NCI-H1105 treated with DMSO at 0.1 percent for 48 hours (cell line): Measurements from ENCODE around the gene CYP4B1.
A peak's percentile ranks its signal among the peaks of the same experiment; 100 is the strongest.
"Not testable (repeated sequence)": the region's sequence is repeated elsewhere in the genome, so short reads cannot be mapped to it uniquely, and the experiment has no call there.

Experiments
- DNase-seq: peaks from one replicate; lab custom pipeline; 2025; lab: John Stamatoyannopoulos, UW

The CYP4B1 gene

DNA sequence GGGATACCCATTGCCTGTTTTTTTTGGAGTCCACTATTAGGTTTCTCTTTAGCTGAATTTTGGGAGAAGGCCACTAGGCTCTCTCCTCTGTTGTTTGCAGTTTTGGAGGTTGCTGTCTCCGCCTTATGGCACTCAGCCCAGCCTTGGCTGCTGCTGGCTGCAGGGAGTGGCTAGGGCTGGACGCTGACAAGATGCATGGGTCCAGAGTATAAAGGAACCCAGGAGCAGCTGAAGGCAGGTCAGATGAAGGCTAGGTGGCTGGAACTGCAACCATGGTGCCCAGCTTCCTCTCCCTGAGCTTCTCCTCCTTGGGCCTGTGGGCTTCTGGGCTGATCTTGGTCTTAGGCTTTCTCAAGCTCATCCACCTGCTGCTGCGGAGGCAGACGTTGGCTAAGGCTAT, at the start of gene CYP4B1:
Gene CYP4B1 (plus strand): TSS at position 237 of the 400 bp plus-strand sequence. CDS start 36 bp downstream, at position 273.
- DNase-seq, result no peak

DNA sequence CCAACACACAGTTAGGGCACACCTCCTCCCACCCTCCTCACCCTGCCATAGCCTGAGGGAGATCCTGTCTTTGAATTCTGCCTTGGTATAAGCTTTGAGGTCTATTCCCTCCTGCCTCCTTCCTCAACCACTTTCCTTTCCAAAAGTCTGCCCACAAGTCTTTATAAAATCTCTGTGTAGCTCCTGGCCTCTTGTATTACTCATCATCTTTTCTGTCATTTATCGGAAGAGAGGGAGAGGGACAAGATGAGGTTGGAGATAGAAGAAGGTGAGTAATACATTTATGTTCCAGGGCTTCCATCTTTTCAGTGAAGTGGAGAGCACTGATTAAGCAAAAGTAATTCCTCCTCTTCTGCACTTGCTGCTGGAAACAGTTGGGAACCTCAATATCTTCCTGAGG, 49.4 kb upstream of the CYP4B1 start:
- no peak for DNase-seq

DNA sequence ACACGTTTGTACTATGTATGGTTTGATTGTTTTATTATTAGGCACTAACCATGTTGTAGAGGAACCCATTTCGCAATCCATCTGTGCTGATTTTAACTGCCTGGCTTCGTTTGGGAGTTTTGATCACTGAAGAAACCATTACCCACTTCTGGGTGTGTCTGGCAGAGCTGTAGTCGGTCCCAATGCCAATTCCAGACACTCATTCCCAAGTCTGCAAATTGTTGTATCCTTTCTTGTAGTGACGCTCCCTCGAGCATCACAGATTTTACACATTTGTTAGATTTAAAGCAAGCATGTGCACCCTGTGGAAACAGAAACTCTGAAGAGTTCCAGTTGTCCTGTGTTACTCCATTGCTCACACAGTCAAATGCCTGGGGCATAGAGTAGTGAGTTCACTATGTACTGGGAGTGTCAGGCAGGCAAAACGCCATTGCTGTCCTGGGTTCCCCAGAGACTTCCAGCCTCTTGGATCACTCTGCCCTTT, 48.9 kb upstream of the CYP4B1 start:
- no peak for DNase-seq

- DNase-seq, result no peak
Observed at GRCh38 chr1:46753985-46754384, 44.9 kb upstream of the CYP4B1 start.

DNA sequence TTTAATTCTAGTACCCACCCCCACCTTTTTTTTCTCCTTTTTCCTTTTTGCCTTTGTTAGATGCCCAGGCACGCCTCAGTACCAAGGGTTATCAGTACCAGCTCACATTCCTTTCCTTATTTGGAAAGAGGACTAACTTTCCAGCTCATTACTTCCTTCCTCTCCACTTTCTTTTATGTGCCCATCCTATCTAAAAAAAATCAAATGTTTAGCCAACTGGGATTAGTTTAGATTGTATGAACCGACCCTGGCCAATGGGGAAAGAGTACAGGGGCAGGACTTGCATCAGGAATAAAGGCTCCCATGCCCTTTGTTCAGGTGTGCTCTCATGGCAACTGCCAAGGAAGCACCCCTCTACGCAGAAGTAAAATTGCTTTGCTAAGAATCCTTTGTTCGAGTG, 44.1 kb upstream of the CYP4B1 start:
- not testable (repeated sequence) for DNase-seq

- DNase-seq, result no peak
Observed at GRCh38 chr1:46755121-46755520, 43.7 kb upstream of the CYP4B1 start.

DNA sequence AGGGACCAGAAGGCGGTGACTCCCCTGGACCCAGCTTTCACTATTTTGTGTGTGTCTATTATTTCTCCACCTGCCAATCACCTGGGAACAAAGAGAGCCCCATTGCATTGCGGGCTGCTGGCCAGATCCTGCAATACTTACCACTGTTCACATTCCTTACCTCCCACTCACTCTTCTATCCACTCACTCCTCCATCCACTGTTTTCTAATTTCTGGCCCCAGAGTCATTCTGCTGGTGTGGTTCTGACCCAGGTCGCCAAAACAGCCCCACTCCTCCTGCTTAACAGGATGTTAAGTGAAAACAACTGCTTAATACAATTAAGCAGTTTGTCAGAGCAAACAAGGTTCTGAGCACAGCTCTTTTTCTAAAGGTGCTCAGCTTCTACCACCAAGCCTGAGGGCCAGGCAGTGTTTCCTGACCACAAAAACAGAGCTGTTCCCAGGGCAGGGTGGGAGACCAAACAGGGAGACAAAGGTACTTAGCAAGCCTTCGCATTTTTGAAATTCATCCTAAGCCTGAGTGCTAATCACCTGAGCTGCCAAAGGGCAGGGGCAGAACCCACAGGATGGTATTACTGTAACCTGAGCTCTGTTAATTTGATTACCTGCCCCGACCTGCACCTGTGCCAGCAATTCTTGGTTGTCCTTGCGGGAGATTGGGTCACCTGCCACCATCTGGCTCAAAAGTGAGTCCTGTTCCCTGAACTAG, 41.4 kb upstream of the CYP4B1 start:
- peak; percentile 92 for DNase-seq

- no peak for DNase-seq
Observed at GRCh38 chr1:46757956-46758528, 40.8 kb upstream of the CYP4B1 start.

GRCh38 chr1:46760558-46761166, 38.2 kb upstream of the CYP4B1 start:
- DNase-seq, result no peak

DNA sequence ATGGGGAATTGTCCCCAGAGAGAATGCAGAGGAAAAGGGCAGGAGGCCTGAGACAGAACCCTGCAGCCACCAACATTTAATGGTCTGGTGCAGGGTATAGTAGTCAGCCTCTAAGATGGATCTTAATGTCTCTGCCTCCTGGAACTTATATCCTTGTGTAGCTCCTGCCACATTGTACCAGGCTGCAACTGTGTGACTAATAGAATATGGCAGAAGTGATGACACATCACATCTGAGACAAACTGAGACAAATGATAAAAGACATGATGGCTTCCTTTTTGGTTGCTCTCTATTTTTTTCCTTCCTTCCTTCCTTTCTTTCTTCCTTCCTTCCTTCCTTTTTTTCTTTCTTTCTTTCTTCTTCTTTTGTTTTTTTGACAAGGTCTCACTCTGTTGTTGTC, 37.1 kb upstream of the CYP4B1 start:
- DNase-seq, result no peak

DNA sequence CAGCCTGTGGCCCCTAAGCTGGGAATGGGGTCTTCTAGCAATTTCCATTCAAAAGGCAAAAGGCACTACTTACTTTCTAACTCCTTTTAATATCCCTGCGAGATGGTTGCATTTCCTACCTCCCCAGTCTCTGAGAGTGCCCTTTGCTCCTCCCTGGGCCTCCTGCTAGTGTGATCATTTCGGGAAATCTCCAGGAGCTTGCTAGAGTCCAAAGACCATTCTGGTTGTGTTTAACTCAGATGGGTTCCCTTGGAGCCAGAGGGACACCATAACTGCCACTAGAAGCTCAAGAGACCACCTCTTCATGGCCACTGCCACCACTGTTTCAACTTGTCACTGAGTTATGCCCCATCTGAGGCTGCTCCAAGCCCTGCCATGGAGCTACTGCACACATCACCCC, 34.4 kb upstream of the CYP4B1 start:
- no peak for DNase-seq

DNA sequence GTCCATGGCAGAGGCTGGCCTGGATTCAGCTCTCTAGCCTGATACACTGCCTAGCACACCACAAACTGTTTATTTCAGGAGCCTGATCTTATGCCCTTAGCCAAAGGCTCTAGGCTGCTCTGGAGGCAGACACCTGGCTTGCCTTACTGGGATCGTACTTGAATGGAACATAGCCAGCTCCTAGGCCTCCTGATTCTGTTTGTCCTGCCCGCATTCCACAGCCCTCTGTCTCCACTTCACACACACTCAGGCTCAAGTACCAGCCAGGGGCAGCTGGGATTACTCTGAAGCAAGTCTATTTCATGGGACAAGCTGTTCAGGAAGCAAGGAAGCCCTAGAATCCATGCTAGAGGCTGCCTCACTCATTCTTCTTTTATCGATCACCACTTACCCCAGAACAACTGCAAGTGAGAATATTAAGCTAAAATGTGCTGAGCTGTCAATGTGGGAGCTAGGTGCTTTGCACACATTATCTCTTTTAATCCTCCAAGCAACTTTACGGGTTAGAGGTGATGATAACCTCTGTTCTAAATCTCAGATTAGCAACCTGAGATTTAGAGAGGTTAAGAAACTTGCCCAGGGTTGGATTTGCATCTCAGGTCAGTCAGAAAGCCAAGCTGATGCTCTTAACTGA, 31.1 kb upstream of the CYP4B1 start:
- DNase-seq, result peak; percentile 47

DNA sequence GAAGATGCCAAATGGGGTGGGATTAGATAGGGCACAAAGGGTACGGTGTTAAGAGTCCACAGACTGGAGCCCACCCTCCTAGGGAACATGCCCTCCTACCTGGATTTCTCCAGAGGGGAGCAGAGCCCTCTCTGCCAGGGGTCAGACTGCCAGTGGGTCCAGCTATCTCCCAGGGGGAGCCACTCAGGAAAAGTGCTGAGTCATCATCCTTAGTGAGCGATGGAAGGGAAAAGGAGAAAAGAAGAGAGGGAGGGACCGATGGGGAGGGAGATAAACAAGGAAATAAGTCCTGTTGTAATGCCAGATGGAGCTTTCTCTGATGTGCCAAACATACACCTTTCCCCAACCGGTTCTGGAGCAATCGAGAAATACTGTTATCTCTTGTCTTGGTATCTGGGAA, 30.4 kb upstream of the CYP4B1 start:
- DNase-seq, result no peak

DNA sequence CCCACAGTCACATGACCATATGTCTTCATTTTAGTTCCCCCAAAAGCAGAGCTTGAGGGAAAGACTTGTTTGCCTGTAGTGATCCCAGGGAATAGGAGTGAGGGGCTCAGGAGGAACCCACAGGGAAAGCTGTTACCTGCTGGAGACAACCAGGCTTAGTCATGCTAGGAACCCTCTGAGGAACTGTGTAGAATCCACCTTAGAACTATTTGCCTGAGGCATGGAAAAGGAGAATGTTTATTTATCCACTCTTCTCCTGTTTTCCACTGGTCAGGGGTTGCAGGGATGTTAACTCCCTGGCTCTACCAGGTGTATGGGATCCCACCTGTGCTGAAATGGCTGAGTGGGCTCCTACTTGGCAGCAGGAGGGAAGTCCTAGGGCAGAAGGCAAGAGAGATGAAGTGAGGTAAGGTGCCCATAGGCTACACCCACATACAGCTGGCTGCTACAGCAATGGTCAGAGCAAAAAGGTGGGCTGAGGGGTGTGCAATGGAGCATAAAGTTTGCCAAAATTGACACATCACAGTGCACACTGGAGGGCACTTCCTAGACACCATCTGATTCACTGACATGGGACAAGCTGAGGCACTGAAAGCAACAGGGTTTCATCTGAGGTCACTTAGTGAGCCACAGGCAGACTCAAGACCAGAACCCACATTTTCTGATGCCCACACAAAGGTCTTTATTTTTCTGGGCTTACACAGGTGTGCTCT, 29.7 kb upstream of the CYP4B1 start:
- no peak for DNase-seq

GRCh38 chr1:46770541-46770940, 28.3 kb upstream of the CYP4B1 start:
- DNase-seq, result no peak

DNA sequence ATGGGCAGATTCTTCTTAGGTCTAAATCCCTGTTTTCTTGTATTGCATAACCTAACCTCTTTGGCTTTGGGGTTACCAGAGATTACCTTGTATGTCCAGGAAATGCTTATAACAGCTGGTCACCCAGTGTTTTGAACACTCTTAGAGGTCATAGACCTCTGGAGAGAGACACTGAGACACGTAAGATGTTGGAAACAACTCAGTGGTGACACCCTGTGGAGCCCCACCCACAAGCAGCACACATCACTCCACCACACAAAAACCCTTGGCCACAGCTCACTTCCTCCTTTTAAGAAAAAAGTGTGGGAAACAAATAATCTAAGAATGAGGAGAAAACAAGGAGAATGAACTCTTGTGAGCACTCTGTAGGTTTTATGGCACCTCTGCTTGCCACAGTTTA, 26.3 kb upstream of the CYP4B1 start:
- no peak for DNase-seq

DNA sequence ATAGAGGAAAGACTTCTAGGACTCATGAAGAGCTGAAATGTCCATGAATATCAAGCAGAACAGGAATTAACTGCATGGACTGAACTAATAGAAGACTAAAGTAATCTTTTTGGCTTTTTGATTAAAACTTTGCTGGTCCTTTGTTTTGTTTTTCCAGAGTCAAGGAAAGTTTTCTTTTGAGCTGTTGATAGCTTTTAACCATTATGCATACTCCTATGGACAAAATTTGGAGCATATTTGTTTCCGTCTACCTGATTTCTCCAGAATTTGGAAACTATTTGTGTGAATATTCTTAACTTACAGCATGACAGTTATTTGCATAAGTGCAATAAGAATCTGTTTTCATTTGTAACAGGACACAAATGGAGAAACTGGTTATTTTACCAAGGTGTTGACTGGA, 24.5 kb upstream of the CYP4B1 start:
- no peak for DNase-seq

- DNase-seq, result not testable (repeated sequence)
Observed at GRCh38 chr1:46778456-46778855, 20.4 kb upstream of the CYP4B1 start.

DNA sequence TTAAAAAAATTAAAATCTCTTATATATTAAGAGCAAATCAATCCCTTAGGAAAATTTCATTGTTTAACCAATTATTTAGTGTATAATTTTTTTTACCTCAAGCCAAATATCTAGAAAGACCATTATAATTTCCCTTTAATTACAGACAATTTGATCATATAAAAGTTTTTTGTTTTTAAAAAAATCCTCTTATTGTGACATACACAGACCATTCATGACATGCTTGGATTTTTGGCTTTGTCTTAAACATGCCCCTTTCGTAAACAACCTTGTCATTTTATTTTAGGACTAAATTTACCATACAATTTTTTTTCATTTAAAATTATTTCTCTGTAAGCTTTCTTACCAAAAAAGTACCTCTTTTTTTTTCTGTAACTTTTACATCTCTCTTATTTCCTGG, 14.2 kb upstream of the CYP4B1 start:
- no peak for DNase-seq

GRCh38 chr1:46788634-46789033, 10.2 kb upstream of the CYP4B1 start:
- DNase-seq, result not testable (repeated sequence)

DNA sequence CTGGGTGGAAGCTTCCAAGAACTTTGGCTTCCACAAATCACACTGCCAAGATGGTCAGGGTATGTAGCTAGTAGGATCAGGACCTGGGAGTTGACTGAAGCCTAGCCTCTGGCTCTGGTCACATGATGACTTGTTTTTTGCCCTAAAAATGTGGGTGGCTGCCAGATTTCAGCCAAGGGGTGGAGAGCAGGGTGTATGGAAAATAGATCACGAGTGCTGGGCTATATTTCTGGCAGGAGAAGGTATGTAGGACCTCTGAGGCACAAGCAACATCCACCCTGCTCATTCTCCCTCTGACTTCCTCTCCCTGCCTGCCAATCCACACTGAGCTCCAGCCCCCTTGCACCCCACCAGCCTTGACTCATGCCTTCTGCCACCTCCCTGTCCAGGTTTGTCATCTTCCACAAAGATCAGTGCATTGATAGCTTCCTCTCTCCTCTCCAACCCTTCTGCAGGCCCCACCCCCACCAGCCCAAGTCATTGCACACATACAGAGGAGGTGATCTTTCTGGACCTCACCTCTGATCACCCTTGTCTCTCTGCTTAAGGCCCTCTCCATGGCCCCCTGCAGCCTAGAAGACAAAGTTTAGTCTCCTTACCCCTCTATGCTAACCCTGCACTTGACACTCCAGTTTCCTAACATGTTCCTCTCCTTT, 8.3 kb upstream of the CYP4B1 start:
- no peak for DNase-seq

DNA sequence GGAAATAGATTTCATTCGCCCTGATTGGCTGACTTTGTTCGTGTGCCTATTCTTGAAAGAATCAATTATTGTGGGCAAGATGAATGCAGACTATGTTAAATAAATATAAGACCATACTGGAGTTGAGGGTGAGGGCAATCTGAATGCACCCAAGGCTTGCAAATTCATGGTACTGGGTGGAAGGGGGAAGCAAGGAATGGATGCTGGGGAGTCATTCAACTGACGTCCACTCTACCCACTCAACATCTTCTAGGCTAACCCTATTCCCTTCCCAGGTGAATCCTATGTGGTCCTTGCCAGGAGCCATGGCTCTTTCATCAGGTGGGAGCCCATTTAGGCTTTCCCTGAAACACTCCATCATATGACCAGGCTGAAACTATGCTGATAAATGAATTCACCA, 5.7 kb upstream of the CYP4B1 start:
- no peak for DNase-seq
